ENCODE data around the gene EML6. TPM values are rescaled to one million over a fixed set of nuclear protein-coding genes. Genes with fewer than 3 reads are reported as not detected.

Gene EML6
- total RNA-seq, 2 experiments from 2014 or later, result 1.2 to 1.7 TPM

DNA sequence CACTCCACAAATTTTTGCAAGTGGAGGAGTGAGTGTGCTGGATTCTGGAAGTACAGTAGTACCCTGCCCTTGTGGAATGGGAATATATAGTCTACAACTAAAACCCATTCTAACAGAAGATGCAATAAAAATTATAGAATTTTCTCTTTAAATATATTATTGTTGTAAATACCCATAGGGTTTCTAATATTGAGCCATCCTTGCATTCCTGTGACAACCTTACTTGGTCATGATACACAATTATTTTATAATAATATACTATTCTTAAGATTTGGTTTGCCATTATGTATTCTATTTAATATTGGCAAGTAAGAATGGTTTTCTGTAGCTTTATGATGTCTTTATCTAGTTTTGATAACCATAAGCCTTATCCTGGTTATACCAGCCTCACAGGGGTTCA lies 52.2 kb downstream of the EML6 start:
- DNase-seq (no peak), ATAC-seq (no peak)
- Mint-ChIP-seq H3K4me1 (ENCODE audit: low read depth) (peaks cover 5% of the 10 kb centered on the region), H3K27ac (no peak overlapping the region), H3K9me3 (peaks cover 15% of the 10 kb centered on the region), H3K27me3 (no peaks in the 10 kb centered on the region), H3K4me3 (no peak overlapping the region), H3K36me3 (ENCODE audit: low read depth) (peaks cover 2% of the 10 kb centered on the region)
- ChIA-PET POLR2A (no interaction called here), CTCF (no interaction called here)
- intact Hi-C loops (cut with micrococcal nuclease), result no loop called here
- TF ChIP-seq, protein P1, sequence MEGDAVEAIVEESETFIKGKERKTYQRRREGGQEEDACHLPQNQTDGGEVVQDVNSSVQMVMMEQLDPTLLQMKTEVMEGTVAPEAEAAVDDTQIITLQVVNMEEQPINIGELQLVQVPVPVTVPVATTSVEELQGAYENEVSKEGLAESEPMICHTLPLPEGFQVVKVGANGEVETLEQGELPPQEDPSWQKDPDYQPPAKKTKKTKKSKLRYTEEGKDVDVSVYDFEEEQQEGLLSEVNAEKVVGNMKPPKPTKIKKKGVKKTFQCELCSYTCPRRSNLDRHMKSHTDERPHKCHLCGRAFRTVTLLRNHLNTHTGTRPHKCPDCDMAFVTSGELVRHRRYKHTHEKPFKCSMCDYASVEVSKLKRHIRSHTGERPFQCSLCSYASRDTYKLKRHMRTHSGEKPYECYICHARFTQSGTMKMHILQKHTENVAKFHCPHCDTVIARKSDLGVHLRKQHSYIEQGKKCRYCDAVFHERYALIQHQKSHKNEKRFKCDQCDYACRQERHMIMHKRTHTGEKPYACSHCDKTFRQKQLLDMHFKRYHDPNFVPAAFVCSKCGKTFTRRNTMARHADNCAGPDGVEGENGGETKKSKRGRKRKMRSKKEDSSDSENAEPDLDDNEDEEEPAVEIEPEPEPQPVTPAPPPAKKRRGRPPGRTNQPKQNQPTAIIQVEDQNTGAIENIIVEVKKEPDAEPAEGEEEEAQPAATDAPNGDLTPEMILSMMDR (IDR thresholded peaks at IDR 0.05), result no peak

DNA sequence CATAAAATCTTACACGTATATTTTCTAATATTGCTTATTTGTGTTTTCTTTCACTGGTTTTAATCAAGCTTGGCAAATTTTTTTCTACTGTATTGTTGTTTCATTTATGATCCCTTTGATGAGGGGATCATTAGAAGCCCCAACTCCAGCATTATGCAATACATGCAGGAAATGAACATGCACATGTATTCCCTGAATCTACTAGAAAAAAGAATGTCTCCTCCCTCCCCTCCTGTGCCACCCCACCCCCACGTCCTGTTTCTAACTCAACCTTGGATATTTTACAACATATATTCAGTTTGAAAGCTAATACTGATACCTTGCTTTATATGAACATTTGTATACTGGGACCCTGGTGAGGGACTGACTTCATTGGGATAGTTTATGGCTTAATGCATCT lies 53.0 kb downstream of the EML6 start:
- TF ChIP-seq, protein P1 (IDR thresholded peaks at IDR 0.05), result no peak
- ChIA-PET POLR2A (no interaction called here), CTCF (interaction anchor here (0.6 kb wide), 1 partner anchor 58 kb away, joined by 4 read pairs; no protein-coding TSS in a partner anchor)
- H3K27me3 Mint-ChIP-seq, result no peaks in the 10 kb centered on the region
- peaks cover 5% of the 10 kb centered on the region for H3K4me1 Mint-ChIP-seq (ENCODE audit: low read depth)
- ATAC-seq (no peak), DNase-seq (no peak)
- no peak overlapping the region for H3K4me3 Mint-ChIP-seq
- H3K9me3 Mint-ChIP-seq, result peaks cover 15% of the 10 kb centered on the region
- no peak overlapping the region for H3K27ac Mint-ChIP-seq
- peaks cover 2% of the 10 kb centered on the region for H3K36me3 Mint-ChIP-seq (ENCODE audit: low read depth)
- intact Hi-C loops (cut with micrococcal nuclease), result no loop called here

DNA sequence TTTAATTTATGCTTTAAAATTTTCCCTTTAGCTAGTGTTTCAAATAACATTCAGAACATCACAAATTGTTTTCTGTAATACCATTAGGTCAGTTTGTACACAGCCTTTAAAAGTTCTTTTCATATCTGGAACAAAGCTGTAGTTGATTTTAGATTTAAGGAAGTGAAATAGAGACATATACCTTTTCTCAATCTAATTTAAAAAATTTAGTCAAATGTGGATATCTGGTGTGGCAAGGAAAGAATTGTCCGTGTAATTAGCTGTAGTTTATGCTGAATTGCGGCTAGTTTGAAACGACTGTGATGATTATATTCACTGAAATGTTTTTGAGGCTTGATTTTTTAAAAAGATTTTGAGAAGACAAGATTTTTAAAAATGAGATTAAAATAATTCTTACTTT lies 59.9 kb downstream of the EML6 start:
- Mint-ChIP-seq H3K36me3 (ENCODE audit: low read depth) (no peaks in the 10 kb centered on the region), H3K27me3 (no peaks in the 10 kb centered on the region), H3K4me3 (no peak overlapping the region), H3K9me3 (no peaks in the 10 kb centered on the region), H3K27ac (no peak overlapping the region), H3K4me1 (ENCODE audit: low read depth) (no peaks in the 10 kb centered on the region)
- ATAC-seq, result no peak
- TF ChIP-seq, protein P1 (IDR thresholded peaks at IDR 0.05), result no peak
- intact Hi-C loops (cut with micrococcal nuclease), result no loop called here
- CTCF ChIA-PET, result interaction anchor here (1.5 kb wide), 1 partner anchor 386 kb away, joined by 3 read pairs; no protein-coding TSS in a partner anchor
- POLR2A ChIA-PET, result no interaction called here
- DNase-seq, result no peak

DNA sequence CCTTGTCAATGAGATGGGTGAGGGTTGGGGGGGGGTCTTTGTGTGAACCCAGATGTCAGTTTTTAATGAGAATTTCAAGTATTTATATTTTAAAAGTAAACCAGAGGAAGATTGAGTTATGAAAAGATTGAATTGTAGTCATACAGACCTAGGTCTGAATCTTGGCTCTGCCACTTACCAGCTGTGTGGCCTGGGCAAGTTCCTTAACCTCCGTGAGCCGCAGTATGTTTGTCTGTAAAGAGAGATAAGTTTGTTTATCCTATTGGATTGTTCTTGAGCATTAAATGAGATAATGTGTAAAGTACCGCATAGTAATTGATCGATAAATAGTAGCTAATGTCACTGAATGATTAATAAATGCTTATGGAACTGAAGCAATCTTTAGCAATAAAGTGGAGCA lies 63.8 kb downstream of the EML6 start:
- POLR2A ChIA-PET, result no interaction called here
- intact Hi-C loops (cut with micrococcal nuclease), result no loop called here
- Mint-ChIP-seq H3K4me3 (no peak overlapping the region), H3K4me1 (ENCODE audit: low read depth) (no peaks in the 10 kb centered on the region), H3K27me3 (peaks cover 1% of the 10 kb centered on the region), H3K9me3 (no peaks in the 10 kb centered on the region), H3K27ac (no peak overlapping the region), H3K36me3 (ENCODE audit: low read depth) (no peaks in the 10 kb centered on the region)
- DNase-seq, result no peak
- TF ChIP-seq, protein P1 (IDR thresholded peaks at IDR 0.05), result no peak
- CTCF ChIA-PET, result no interaction called here
- ATAC-seq, result no peak

DNA sequence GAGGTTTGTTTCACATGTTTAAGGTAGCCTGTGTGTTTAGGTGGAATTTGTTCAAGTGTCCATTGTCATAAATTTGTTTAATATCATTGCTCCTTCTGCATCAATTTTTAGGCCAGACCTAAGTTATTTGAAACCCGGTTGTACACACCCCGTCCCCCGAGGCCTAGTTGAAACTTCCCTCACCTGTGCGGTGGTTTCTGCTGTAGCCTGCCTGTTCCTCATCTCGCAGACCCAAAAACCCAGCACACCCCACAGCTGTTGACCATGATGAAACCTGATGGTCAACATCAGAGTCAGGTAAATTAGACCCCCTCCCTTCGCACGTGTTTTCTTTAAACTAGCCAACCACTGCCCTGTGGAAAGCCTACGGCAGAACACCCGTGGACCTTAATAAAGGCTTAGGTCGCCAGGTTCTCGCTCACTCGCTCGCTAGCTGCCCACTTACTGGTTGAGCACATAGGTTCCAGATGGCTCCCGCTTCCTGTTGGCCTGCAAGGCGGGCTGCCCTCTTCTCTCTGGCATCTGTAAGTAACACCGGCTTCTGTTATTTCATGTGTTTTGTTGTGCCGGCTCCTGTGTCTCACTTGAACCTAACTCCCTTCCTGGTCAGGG lies 64.4 kb downstream of the EML6 start:
- intact Hi-C loops (cut with micrococcal nuclease), result no loop called here
- Mint-ChIP-seq H3K4me3 (no peak overlapping the region), H3K4me1 (ENCODE audit: low read depth) (no peaks in the 10 kb centered on the region), H3K36me3 (ENCODE audit: low read depth) (no peaks in the 10 kb centered on the region), H3K27ac (no peak overlapping the region), H3K27me3 (peaks cover 1% of the 10 kb centered on the region), H3K9me3 (no peaks in the 10 kb centered on the region)
- TF ChIP-seq, protein P1 (IDR thresholded peaks at IDR 0.05), result no peak
- CTCF ChIA-PET, result no interaction called here
- no peak for ATAC-seq
- DNase-seq, result no peak
- POLR2A ChIA-PET, result no interaction called here

All from activated CD8-positive, alpha-beta T cell treated with anti-CD3 and anti-CD28 coated beads for 36 hours (primary cell).